GM12801 (cell line): Measurements from ENCODE around the gene EZH2.

Source experiments
- TF ChIP-seq, protein P1 (sequence below): IDR thresholded peaks from one replicate; pipeline ENCODE4 v1.5.1; 2011; ENCODE audit warnings: control low read depth; ENCODE audit not compliant: insufficient read length; ENCODE audit errors: extremely low read depth

The EZH2 gene

DNA sequence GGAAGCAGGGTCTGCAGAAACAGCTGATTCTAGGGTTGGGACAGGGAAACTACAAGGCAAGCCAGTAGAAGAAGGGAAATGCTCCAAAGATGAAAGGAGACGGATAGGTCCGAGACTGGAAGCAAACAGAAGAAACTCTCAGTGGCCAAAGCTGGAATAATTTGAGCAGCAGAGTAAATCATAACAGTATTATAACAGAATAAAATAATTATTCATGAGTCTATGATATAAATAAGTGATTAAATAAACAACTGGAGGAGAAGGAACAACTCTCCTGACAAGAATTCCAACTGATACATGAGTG lies 27.6 kb downstream of the EZH2 start:
- TF ChIP-seq, protein P1, sequence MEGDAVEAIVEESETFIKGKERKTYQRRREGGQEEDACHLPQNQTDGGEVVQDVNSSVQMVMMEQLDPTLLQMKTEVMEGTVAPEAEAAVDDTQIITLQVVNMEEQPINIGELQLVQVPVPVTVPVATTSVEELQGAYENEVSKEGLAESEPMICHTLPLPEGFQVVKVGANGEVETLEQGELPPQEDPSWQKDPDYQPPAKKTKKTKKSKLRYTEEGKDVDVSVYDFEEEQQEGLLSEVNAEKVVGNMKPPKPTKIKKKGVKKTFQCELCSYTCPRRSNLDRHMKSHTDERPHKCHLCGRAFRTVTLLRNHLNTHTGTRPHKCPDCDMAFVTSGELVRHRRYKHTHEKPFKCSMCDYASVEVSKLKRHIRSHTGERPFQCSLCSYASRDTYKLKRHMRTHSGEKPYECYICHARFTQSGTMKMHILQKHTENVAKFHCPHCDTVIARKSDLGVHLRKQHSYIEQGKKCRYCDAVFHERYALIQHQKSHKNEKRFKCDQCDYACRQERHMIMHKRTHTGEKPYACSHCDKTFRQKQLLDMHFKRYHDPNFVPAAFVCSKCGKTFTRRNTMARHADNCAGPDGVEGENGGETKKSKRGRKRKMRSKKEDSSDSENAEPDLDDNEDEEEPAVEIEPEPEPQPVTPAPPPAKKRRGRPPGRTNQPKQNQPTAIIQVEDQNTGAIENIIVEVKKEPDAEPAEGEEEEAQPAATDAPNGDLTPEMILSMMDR, result no peak

GRCh38 chr7:148854983-148855382 lies 29.1 kb downstream of the EZH2 start:
- TF ChIP-seq, protein P1, result no peak

GRCh38 chr7:148852272-148852671 lies 31.8 kb downstream of the EZH2 start:
- TF ChIP-seq, protein P1, result no peak

- TF ChIP-seq, protein P1, result no peak
Measured at GRCh38 chr7:148850564-148850963, 33.5 kb downstream of the EZH2 start.

GRCh38 chr7:148849393-148850098 lies 34.5 kb downstream of the EZH2 start:
- TF ChIP-seq, protein P1, result no peak

DNA sequence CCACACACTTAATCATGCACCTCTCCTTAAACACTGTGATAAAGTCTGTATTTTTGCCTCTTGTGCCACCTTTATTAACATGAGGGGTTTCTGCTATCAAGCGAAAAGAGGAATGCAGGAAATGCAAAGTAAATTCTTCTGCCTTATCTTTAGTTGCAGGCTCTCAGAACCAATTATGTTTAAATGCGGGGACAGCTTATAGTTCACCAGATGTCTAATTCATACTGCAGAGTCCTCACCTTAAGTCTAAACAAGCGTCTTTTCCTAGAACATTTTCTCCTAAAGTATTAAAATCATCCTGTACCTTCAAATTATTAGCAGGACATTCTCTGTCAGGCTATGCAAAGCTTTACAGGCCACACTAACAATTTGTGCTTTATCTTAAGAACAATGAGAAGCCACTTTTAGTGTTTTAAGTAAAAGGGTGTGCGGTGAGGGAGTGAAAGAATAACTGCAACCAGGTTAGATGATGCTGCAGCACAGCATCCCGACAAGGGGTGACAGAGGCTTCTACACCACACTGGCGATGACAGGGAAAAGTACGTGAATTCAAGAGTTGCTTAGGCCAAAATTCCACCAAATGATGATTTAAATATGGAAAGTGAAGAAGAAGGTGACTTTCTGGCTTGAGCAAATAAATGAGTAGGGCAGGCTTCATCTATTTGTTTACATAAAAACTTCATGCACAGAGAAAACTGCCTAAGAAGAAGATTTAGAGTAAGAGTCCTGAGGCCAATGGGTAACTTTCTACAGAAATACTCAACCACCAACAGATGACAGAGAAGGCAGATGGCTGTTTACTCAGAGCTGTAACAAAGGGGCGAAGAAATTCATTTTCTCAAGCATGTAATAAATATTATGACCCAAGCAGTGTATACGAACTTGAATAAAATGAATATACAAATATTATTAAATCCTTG lies 36.0 kb downstream of the EZH2 start:
- TF ChIP-seq, protein P1, result no peak

GRCh38 chr7:148838905-148839304 lies 45.2 kb downstream of the EZH2 start:
- TF ChIP-seq, protein P1, result no peak
